ENCODE data around the gene THSD4. TPM values are rescaled to one million over a fixed set of nuclear protein-coding genes. Genes with fewer than 3 reads are reported as not detected.

The THSD4 gene
- total RNA-seq, 1 experiment from 2014 or later: 0.29 TPM

GRCh38 chr15:71789616-71790015 lies 674.3 kb downstream of the THSD4 start:
- CTCF ChIA-PET: interaction anchor here (0.6 to 2.0 kb wide), 2 partner anchors 9 to 11 kb away, joined by 3 to 5 read pairs; no protein-coding TSS in a partner anchor
- Mint-ChIP-seq H3K9me3 (ENCODE audit: unreplicated experiment) (no peaks in the 10 kb centered on the region), H3K36me3 (ENCODE audit: insufficient read depth, unreplicated experiment) (no peaks in the 10 kb centered on the region), H3K27ac (ENCODE audit: unreplicated experiment) (peak overlapping the region; percentile 65), H3K4me1 (ENCODE audit: low read depth, unreplicated experiment) (peaks cover 27% of the 10 kb centered on the region), H3K27me3 (ENCODE audit: insufficient read depth, unreplicated experiment) (no peaks in the 10 kb centered on the region), H3K4me3 (ENCODE audit: unreplicated experiment) (no peak overlapping the region)
- intact Hi-C loops (cut with micrococcal nuclease; ENCODE audit: unreplicated experiment): no loop called here
- no peak for TF ChIP-seq CTCF (IDR thresholded peaks at IDR 0.05; ENCODE audit: insufficient read depth in 1 of 2, low read depth in 1 of 2, low read length in 1 of 2, severe bottlenecking in 1 of 2, unreplicated experiment in 1 of 2)
- no TSS peak for BruUV-seq (replicated peaks)
- Histone ChIP-seq H3K9me3 (no peaks in the 10 kb centered on the region), H3K4me1 (peaks cover 24% of the 10 kb centered on the region), H3K4me3 (ENCODE audit: low read depth, low read length) (no peak overlapping the region), H3K36me3 (ENCODE audit: control insufficient read depth, insufficient read depth, low read length) (no peaks in the 10 kb centered on the region; the same call in 1 of the 2 replicates), H3K27me3 (replicated peaks; ENCODE audit: control insufficient read depth, insufficient read depth, low read length) (no peaks in the 10 kb centered on the region)
- POLR2A ChIA-PET: no interaction called here
- DNase-seq: no peak

GRCh38 chr15:71790081-71790480 lies 674.8 kb downstream of the THSD4 start:
- Mint-ChIP-seq H3K27ac (ENCODE audit: unreplicated experiment) (peak overlapping the region; percentile 65), H3K36me3 (ENCODE audit: insufficient read depth, unreplicated experiment) (no peaks in the 10 kb centered on the region), H3K4me1 (ENCODE audit: low read depth, unreplicated experiment) (peaks cover 27% of the 10 kb centered on the region), H3K27me3 (ENCODE audit: insufficient read depth, unreplicated experiment) (no peaks in the 10 kb centered on the region), H3K4me3 (ENCODE audit: unreplicated experiment) (no peak overlapping the region), H3K9me3 (ENCODE audit: unreplicated experiment) (no peaks in the 10 kb centered on the region)
- ChIA-PET POLR2A (no interaction called here), CTCF (interaction anchor here (0.6 to 2.0 kb wide), 2 partner anchors 10 to 11 kb away, joined by 3 to 5 read pairs; no protein-coding TSS in a partner anchor)
- H3K4me3 ChIP-seq (ENCODE audit: low read depth, low read length): no peak overlapping the region
- H3K36me3 ChIP-seq (ENCODE audit: control insufficient read depth, insufficient read depth, low read length): no peaks in the 10 kb centered on the region; the same call in 1 of the 2 replicates
- intact Hi-C loops (cut with micrococcal nuclease; ENCODE audit: unreplicated experiment): no loop called here
- H3K27me3 ChIP-seq (replicated peaks; ENCODE audit: control insufficient read depth, insufficient read depth, low read length): no peaks in the 10 kb centered on the region
- TF ChIP-seq CTCF (IDR thresholded peaks at IDR 0.05; ENCODE audit: insufficient read depth in 1 of 2, low read depth in 1 of 2, low read length in 1 of 2, severe bottlenecking in 1 of 2, unreplicated experiment in 1 of 2): no peak
- H3K9me3 ChIP-seq: no peaks in the 10 kb centered on the region
- peaks cover 24% of the 10 kb centered on the region for H3K4me1 ChIP-seq
- no TSS peak for BruUV-seq (replicated peaks)
- peak; percentile 50 to 57 for DNase-seq

DNA sequence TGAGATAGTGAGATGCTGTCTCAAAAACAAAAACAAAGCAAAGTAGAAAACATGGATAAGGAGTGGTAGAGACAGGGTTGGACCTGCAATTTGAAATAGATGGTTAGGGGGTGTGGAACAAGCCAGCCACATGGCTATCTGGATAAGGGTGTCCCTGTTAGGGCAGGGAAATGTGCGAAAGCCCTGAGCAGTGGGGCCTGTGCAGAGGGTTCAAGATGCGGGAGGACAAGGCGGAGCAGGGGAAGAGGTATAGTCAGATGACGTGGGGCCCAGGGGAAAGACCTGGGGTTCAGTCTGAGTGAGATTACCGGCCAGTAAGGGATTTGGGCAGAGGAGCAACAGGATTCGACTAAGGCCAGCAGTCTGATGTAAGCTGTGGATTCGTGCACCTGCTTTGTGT lies 676.7 kb downstream of the THSD4 start:
- DNase-seq: no peak
- CTCF ChIA-PET: interaction anchor here (0.5 kb wide), 1 partner anchor 48 kb away, joined by 5 read pairs; no protein-coding TSS in a partner anchor
- POLR2A ChIA-PET: no interaction called here
- intact Hi-C loops (cut with micrococcal nuclease; ENCODE audit: unreplicated experiment): no loop called here
- Mint-ChIP-seq H3K9me3 (ENCODE audit: unreplicated experiment) (no peaks in the 10 kb centered on the region), H3K4me3 (ENCODE audit: unreplicated experiment) (no peak overlapping the region), H3K36me3 (ENCODE audit: insufficient read depth, unreplicated experiment) (no peaks in the 10 kb centered on the region), H3K27me3 (ENCODE audit: insufficient read depth, unreplicated experiment) (no peaks in the 10 kb centered on the region), H3K4me1 (ENCODE audit: low read depth, unreplicated experiment) (peaks cover 27% of the 10 kb centered on the region), H3K27ac (ENCODE audit: unreplicated experiment) (no peak overlapping the region)
- H3K9me3 ChIP-seq: no peaks in the 10 kb centered on the region
- no TSS peak for BruUV-seq (replicated peaks)
- TF ChIP-seq CTCF (IDR thresholded peaks at IDR 0.05; ENCODE audit: insufficient read depth in 1 of 2, low read depth in 1 of 2, low read length in 1 of 2, severe bottlenecking in 1 of 2, unreplicated experiment in 1 of 2): no peak
- peaks cover 24% of the 10 kb centered on the region for H3K4me1 ChIP-seq
- H3K27me3 ChIP-seq (replicated peaks; ENCODE audit: control insufficient read depth, insufficient read depth, low read length): no peaks in the 10 kb centered on the region
- H3K36me3 ChIP-seq (ENCODE audit: control insufficient read depth, insufficient read depth, low read length): no peaks in the 10 kb centered on the region; the same call in 1 of the 2 replicates
- H3K4me3 ChIP-seq (ENCODE audit: low read depth, low read length): no peak overlapping the region
